GM23338 (cell line): ENCODE measurements around the gene CSPG4. TPM values are rescaled to one million over a fixed set of nuclear protein-coding genes. Genes with fewer than 3 reads are reported as not detected.

Experiments used
- ATAC-seq: fragments of 200-7000 bp; cut with Tn5 transposase; 3 replicates; pipeline ENCODE4 v1.9.1; 2020
- DNase-seq: peaks from one replicate; pipeline ENCODE4 v3.0.0-alpha.2; 2015; ENCODE audit warnings: low spot score
- H2AFZ ChIP-seq: fragments of 200-600 bp; sonication (generic); 2 replicates; pipeline ENCODE4 v1.8.0; 2016; ENCODE audit warnings: antibody characterized with exemption, mild to moderate bottlenecking, moderate library complexity
- H3F3A ChIP-seq: fragments of 200-600 bp; sonication (generic); replicated peaks from 2 replicates; pipeline ENCODE4 v1.8.0; 2017; ENCODE audit warnings: antibody characterized with exemption, mixed run types, low read depth
- H3K27ac ChIP-seq: fragments of 200-600 bp; sonication (generic); 2 replicates; pipeline ENCODE4 v1.6.1; 2016; ENCODE audit warnings: low read depth
- H3K27me3 ChIP-seq: fragments of 200-600 bp; sonication (generic); 2 replicates; pipeline ENCODE4 v1.8.0; 2016; ENCODE audit warnings: mild to moderate bottlenecking, mixed run types, moderate library complexity; ENCODE audit not compliant: insufficient read depth
- H3K36me3 ChIP-seq: fragments of 200-600 bp; sonication (generic); 2 replicates; pipeline ENCODE4 v1.8.0; 2016; ENCODE audit warnings: mild to moderate bottlenecking; ENCODE audit not compliant: insufficient read depth
- H3K4me1 ChIP-seq: fragments of 200-600 bp; sonication (generic); 2 replicates; pipeline ENCODE4 v1.8.0; 2016; ENCODE audit warnings: mild to moderate bottlenecking, moderate library complexity; ENCODE audit not compliant: insufficient read depth
- H3K4me2 ChIP-seq: fragments of 200-600 bp; sonication (generic); 2 replicates; pipeline ENCODE4 v1.7.1; 2017; ENCODE audit warnings: mixed run types
- H3K4me3 ChIP-seq: fragments of 200-600 bp; sonication (generic); 2 replicates; pipeline ENCODE4 v1.6.1; 2016; ENCODE audit warnings: mixed run types
- H3K79me2 ChIP-seq: fragments of 200-600 bp; sonication (generic); replicated peaks from 2 replicates; pipeline ENCODE4 v1.8.0; 2017; ENCODE audit warnings: mild to moderate bottlenecking; ENCODE audit not compliant: insufficient read depth
- H3K9me2 ChIP-seq: fragments of 200-600 bp; sonication (generic); 2 replicates; pipeline ENCODE4 v1.8.0; 2017; ENCODE audit not compliant: insufficient read depth
- H4K20me1 ChIP-seq: fragments of 200-600 bp; sonication (generic); replicated peaks from 2 replicates; pipeline ENCODE4 v1.8.0; 2017; ENCODE audit warnings: mild to moderate bottlenecking; ENCODE audit not compliant: insufficient read depth
- H3K27ac Mint-ChIP-seq: 2 replicates; pipeline ENCODE4 v1.8.0; 2020; ENCODE audit warnings: inconsistent platforms, mild to moderate bottlenecking, moderate library complexity, mixed read lengths
- H3K27me3 Mint-ChIP-seq: 3 replicates; pipeline ENCODE4 v1.8.0; 2022; ENCODE audit warnings: low read depth, mild to moderate bottlenecking, moderate library complexity, mixed read lengths, inconsistent platforms; ENCODE audit not compliant: insufficient read depth, poor library complexity
- H3K36me3 Mint-ChIP-seq: 3 replicates; pipeline ENCODE4 v1.8.0; 2021; ENCODE audit warnings: low read depth, mild to moderate bottlenecking, inconsistent platforms, moderate library complexity, mixed read lengths
- H3K4me1 Mint-ChIP-seq: 3 replicates; pipeline ENCODE4 v1.8.0; 2020; ENCODE audit warnings: mild to moderate bottlenecking, inconsistent platforms, mixed read lengths
- H3K4me3 Mint-ChIP-seq: 3 replicates; pipeline ENCODE4 v1.8.0; 2021; ENCODE audit warnings: moderate library complexity, mild to moderate bottlenecking, inconsistent platforms, mixed read lengths
- H3K9me3 Mint-ChIP-seq: 3 replicates; pipeline ENCODE4 v1.8.0; 2020; ENCODE audit warnings: moderate library complexity, mild to moderate bottlenecking, inconsistent platforms, mixed read lengths
- CREB1 ChIP-seq: fragments of 250-450 bp; sonication (Bioruptor Pico); IDR thresholded peaks from 2 replicates; pipeline ENCODE4 v1.5.0; 2020; ENCODE audit warnings: low read depth, mild to moderate bottlenecking, moderate library complexity
- CTCF ChIP-seq, 2 experiments: fragments of 200-600 bp in 1 of 2; sonication (generic) in 1 of 2; conservative IDR thresholded peaks; 2 replicates each; pipeline versions ENCODE4 v1.5.1 to v1.6.1; 2016 to 2017; ENCODE audit warnings: antibody characterized with exemption in 2 of 2, low read depth in 2 of 2, mild to moderate bottlenecking in 2 of 2, moderate library complexity in 1 of 2
- ETS1 ChIP-seq: IDR thresholded peaks from 2 replicates; pipeline ENCODE4 v1.6.1; 2016; ENCODE audit warnings: antibody characterized with exemption
- NANOG ChIP-seq: IDR thresholded peaks from 2 replicates; pipeline ENCODE4 v1.6.1; 2016; ENCODE audit warnings: antibody characterized with exemption, borderline replicate concordance
- POLR2AphosphoS5 ChIP-seq: IDR thresholded peaks from 2 replicates; pipeline ENCODE4 v1.6.1; 2016; ENCODE audit warnings: antibody characterized with exemption, low read depth
- REST ChIP-seq: IDR thresholded peaks from one replicate; pipeline ENCODE4 v1.6.1; 2018; ENCODE audit warnings: antibody characterized with exemption; ENCODE audit not compliant: unreplicated experiment
- STAT1 ChIP-seq: IDR thresholded peaks from one replicate; pipeline ENCODE4 v1.6.1; 2016; ENCODE audit warnings: antibody characterized with exemption; ENCODE audit not compliant: unreplicated experiment
- polyA plus RNA-seq: library from polyadenylated mRNA; unstranded; fragments of >200 nt; fragmentation: Nextera tagmentation; extraction: Ambion mirVana; gene quantifications from 2 replicates; pipeline ENCODE4 v1.2.1, GENCODE V29; 2016
- total RNA-seq: library from RNA; depleted of rRNA; stranded (reverse); fragments of >200 nt; shearing (Covaris generic); gene quantifications from 2 replicates; pipeline ENCODE4 v1.2.3, GENCODE V29; 2014

Gene CSPG4
- total and polyA plus RNA-seq, 2 experiments from 2014 or later: 0.27 to 4.0 TPM

GRCh38 chr15:75720787-75721479 is 8.3 kb upstream of the CSPG4 start:
- no peaks in the 10 kb centered on the region for H3K9me2 ChIP-seq
- no peak overlapping the region for H3K4me2 ChIP-seq
- no peaks in the 10 kb centered on the region for H3K27me3 ChIP-seq
- no peaks in the 10 kb centered on the region for H3F3A ChIP-seq
- H3K27ac ChIP-seq: no peak overlapping the region
- H3K4me3 ChIP-seq: no peak overlapping the region
- Mint-ChIP-seq H3K27me3 (peaks cover 17% of the 10 kb centered on the region), H3K9me3 (no peaks in the 10 kb centered on the region), H3K4me3 (no peak overlapping the region), H3K27ac (no peak overlapping the region), H3K4me1 (peaks cover 8% of the 10 kb centered on the region), H3K36me3 (no peaks in the 10 kb centered on the region)
- no peaks in the 10 kb centered on the region for H3K36me3 ChIP-seq
- no peaks in the 10 kb centered on the region for H3K79me2 ChIP-seq
- DNase-seq (peak; percentile 79), ATAC-seq (peak; percentile 82)
- H2AFZ ChIP-seq: no peak overlapping the region
- TF ChIP-seq CTCF (conservative IDR thresholded peaks at IDR 0.05; ENCODE audit: low read depth in 2 of 2) (peak; percentile 50 to 67), CREB1 (CRISPR knock-in tag) (no peak)
- no peaks in the 10 kb centered on the region for H3K4me1 ChIP-seq
- no peaks in the 10 kb centered on the region for H4K20me1 ChIP-seq

- no peak overlapping the region for H3K4me2 ChIP-seq
- H3K4me1 ChIP-seq: no peaks in the 10 kb centered on the region
- H4K20me1 ChIP-seq: no peaks in the 10 kb centered on the region
- Mint-ChIP-seq H3K27ac (no peak overlapping the region), H3K4me1 (peaks cover 8% of the 10 kb centered on the region), H3K27me3 (peaks cover 14% of the 10 kb centered on the region), H3K9me3 (no peaks in the 10 kb centered on the region), H3K4me3 (no peak overlapping the region), H3K36me3 (no peaks in the 10 kb centered on the region)
- H3F3A ChIP-seq: no peaks in the 10 kb centered on the region
- H3K27me3 ChIP-seq: no peaks in the 10 kb centered on the region
- no peak overlapping the region for H3K27ac ChIP-seq
- no peaks in the 10 kb centered on the region for H3K79me2 ChIP-seq
- H3K4me3 ChIP-seq: no peak overlapping the region
- H3K9me2 ChIP-seq: no peaks in the 10 kb centered on the region
- no peaks in the 10 kb centered on the region for H3K36me3 ChIP-seq
- DNase-seq (no peak), ATAC-seq (no peak)
- no peak overlapping the region for H2AFZ ChIP-seq
- TF ChIP-seq REST: no peak
- no peak for TF ChIP-seq NANOG
- no peak for TF ChIP-seq CTCF (conservative IDR thresholded peaks at IDR 0.05; ENCODE audit: low read depth in 2 of 2)
- no peak for TF ChIP-seq ETS1
- no peak for TF ChIP-seq STAT1
- no peak for TF ChIP-seq POLR2AphosphoS5
These were observed 7.6 kb upstream of the CSPG4 start for GRCh38 chr15:75720297-75720696.
